ENCODE measurements around the gene ABL1. TPM values are rescaled to one million over a fixed set of nuclear protein-coding genes. Genes with fewer than 3 reads are reported as not detected.

The ABL1 gene
- total and polyA plus RNA-seq, 4 donors, result 12.8 to 98.7 (median 65.1) TPM

- 37 to 48% methylated on average over 9 of the region's 9 CpGs for WGBS, 2 donors
- Histone ChIP-seq H3K9me3 (ENCODE audit: control insufficient read depth, low read length) (no peaks in the 10 kb centered on the region), H3K4me3 (ENCODE audit: low read length in 2 of 2) (no peak overlapping the region), H3K4me1 (ENCODE audit: control insufficient read depth in 1 of 2, insufficient read depth in 2 of 2, low read length in 2 of 2) (no peaks in the 10 kb centered on the region), H3K27ac (ENCODE audit: low read depth in 1 of 2, low read length in 2 of 2) (no peak overlapping the region), H3K36me3 (ENCODE audit: control insufficient read depth in 1 of 2, insufficient read depth in 2 of 2, low read length in 1 of 2) (no peaks in the 10 kb centered on the region), H3K27me3 (ENCODE audit: control insufficient read depth in 1 of 2, insufficient read depth in 2 of 2, low read length in 1 of 2) (no peaks in the 10 kb centered on the region)
- intact Hi-C loops (cut with DNase I), result no loop called here
- ATAC-seq (ENCODE audit: low FRiP score), result no peak
- no peak for DNase-seq
Measured at GRCh38 chr9:130918101-130918825, 83.2 kb downstream of the ABL1 start.

- no peaks in the 10 kb centered on the region for H3K9me3 ChIP-seq (ENCODE audit: control insufficient read depth, low read length)
- ATAC-seq (ENCODE audit: low FRiP score), result no peak
- intact Hi-C loops (cut with DNase I), result no loop called here
- no peak overlapping the region for H3K27ac ChIP-seq (ENCODE audit: low read depth in 1 of 2, low read length in 2 of 2)
- DNase-seq, result no peak
- no peaks in the 10 kb centered on the region for H3K36me3 ChIP-seq (ENCODE audit: control insufficient read depth in 1 of 2, insufficient read depth in 2 of 2, low read length in 1 of 2)
- H3K27me3 ChIP-seq (ENCODE audit: control insufficient read depth in 1 of 2, insufficient read depth in 2 of 2, low read length in 1 of 2), result no peaks in the 10 kb centered on the region
- no peaks in the 10 kb centered on the region for H3K4me1 ChIP-seq (ENCODE audit: control insufficient read depth in 1 of 2, insufficient read depth in 2 of 2, low read length in 2 of 2)
- WGBS, 2 donors, result 30 to 41% methylated on average over 33 of the region's 33 CpGs
- H3K4me3 ChIP-seq (ENCODE audit: low read length in 2 of 2), result no peak overlapping the region
Measured at GRCh38 chr9:130918826-130919558, 83.9 kb downstream of the ABL1 start.

GRCh38 chr9:130919559-130920145 is 84.6 kb downstream of the ABL1 start:
- no peak for ATAC-seq (ENCODE audit: low FRiP score)

GRCh38 chr9:130920233-130920632 is 85.2 kb downstream of the ABL1 start:
- no peaks in the 10 kb centered on the region for H3K9me3 ChIP-seq (ENCODE audit: control insufficient read depth, low read length)
- no peak overlapping the region for H3K27ac ChIP-seq (ENCODE audit: low read depth in 1 of 2, low read length in 2 of 2)
- intact Hi-C loops (cut with DNase I), result no loop called here
- 95 to 96% methylated on average over 8 of the region's 8 CpGs for WGBS, 2 donors
- DNase-seq (no peak), ATAC-seq (ENCODE audit: low FRiP score) (no peak)
- no peaks in the 10 kb centered on the region for H3K27me3 ChIP-seq (ENCODE audit: control insufficient read depth in 1 of 2, insufficient read depth in 2 of 2, low read length in 1 of 2)
- H3K36me3 ChIP-seq (ENCODE audit: control insufficient read depth in 1 of 2, insufficient read depth in 2 of 2, low read length in 1 of 2), result no peaks in the 10 kb centered on the region
- H3K4me1 ChIP-seq (ENCODE audit: control insufficient read depth in 1 of 2, insufficient read depth in 2 of 2, low read length in 2 of 2), result no peaks in the 10 kb centered on the region
- H3K4me3 ChIP-seq (ENCODE audit: low read length in 2 of 2), result no peak overlapping the region

More at GRCh38 chr9:130919559-130920145, 84.6 kb downstream of the ABL1 start:
- no peaks in the 10 kb centered on the region for H3K36me3 ChIP-seq (ENCODE audit: control insufficient read depth in 1 of 2, insufficient read depth in 2 of 2, low read length in 1 of 2)
- no peak overlapping the region for H3K27ac ChIP-seq (ENCODE audit: low read depth in 1 of 2, low read length in 2 of 2)
- no peak overlapping the region for H3K4me3 ChIP-seq (ENCODE audit: low read length in 2 of 2)
- WGBS, 2 donors, result 82 to 84% methylated on average over 14 of the region's 14 CpGs
- H3K4me1 ChIP-seq (ENCODE audit: control insufficient read depth in 1 of 2, insufficient read depth in 2 of 2, low read length in 2 of 2), result no peaks in the 10 kb centered on the region
- no peak for DNase-seq
- H3K27me3 ChIP-seq (ENCODE audit: control insufficient read depth in 1 of 2, insufficient read depth in 2 of 2, low read length in 1 of 2), result no peaks in the 10 kb centered on the region
- no peaks in the 10 kb centered on the region for H3K9me3 ChIP-seq (ENCODE audit: control insufficient read depth, low read length)
- intact Hi-C loops (cut with DNase I), result no loop called here

GRCh38 chr9:130920762-130921299 is 85.8 kb downstream of the ABL1 start:
- ATAC-seq (ENCODE audit: low FRiP score) (no peak), DNase-seq (no peak)
- H3K4me1 ChIP-seq (ENCODE audit: control insufficient read depth in 1 of 2, insufficient read depth in 2 of 2, low read length in 2 of 2), result no peaks in the 10 kb centered on the region
- no peaks in the 10 kb centered on the region for H3K27me3 ChIP-seq (ENCODE audit: control insufficient read depth in 1 of 2, insufficient read depth in 2 of 2, low read length in 1 of 2)
- no peaks in the 10 kb centered on the region for H3K36me3 ChIP-seq (ENCODE audit: control insufficient read depth in 1 of 2, insufficient read depth in 2 of 2, low read length in 1 of 2)
- intact Hi-C loops (cut with DNase I), result no loop called here
- no peak overlapping the region for H3K4me3 ChIP-seq (ENCODE audit: low read length in 2 of 2)
- H3K27ac ChIP-seq (ENCODE audit: low read depth in 1 of 2, low read length in 2 of 2), result no peak overlapping the region
- WGBS, 2 donors, result 84 to 87% methylated on average over 14 of the region's 14 CpGs
- H3K9me3 ChIP-seq (ENCODE audit: control insufficient read depth, low read length), result no peaks in the 10 kb centered on the region

GRCh38 chr9:130921300-130921988 is 86.4 kb downstream of the ABL1 start:
- Histone ChIP-seq H3K4me3 (ENCODE audit: low read length in 2 of 2) (no peak overlapping the region), H3K27me3 (ENCODE audit: control insufficient read depth in 1 of 2, insufficient read depth in 2 of 2, low read length in 1 of 2) (no peaks in the 10 kb centered on the region), H3K36me3 (ENCODE audit: control insufficient read depth in 1 of 2, insufficient read depth in 2 of 2, low read length in 1 of 2) (no peaks in the 10 kb centered on the region), H3K27ac (ENCODE audit: low read depth in 1 of 2, low read length in 2 of 2) (no peak overlapping the region), H3K9me3 (ENCODE audit: control insufficient read depth, low read length) (no peaks in the 10 kb centered on the region), H3K4me1 (ENCODE audit: control insufficient read depth in 1 of 2, insufficient read depth in 2 of 2, low read length in 2 of 2) (no peaks in the 10 kb centered on the region)
- intact Hi-C loops (cut with DNase I), result no loop called here
- DNase-seq (no peak), ATAC-seq (ENCODE audit: low FRiP score) (no peak)
- 69 to 79% methylated on average over 29 of the region's 29 CpGs for WGBS, 2 donors

GRCh38 chr9:130921989-130922892 is 87.2 kb downstream of the ABL1 start:
- H3K27ac ChIP-seq (ENCODE audit: low read depth in 1 of 2, low read length in 2 of 2), result no peak overlapping the region
- no peak for DNase-seq
- 87 to 88% methylated on average over 31 of the region's 31 CpGs for WGBS, 2 donors
- H3K4me1 ChIP-seq (ENCODE audit: control insufficient read depth in 1 of 2, insufficient read depth in 2 of 2, low read length in 2 of 2), result no peaks in the 10 kb centered on the region
- no peak overlapping the region for H3K4me3 ChIP-seq (ENCODE audit: low read length in 2 of 2)
- H3K9me3 ChIP-seq (ENCODE audit: control insufficient read depth, low read length), result no peaks in the 10 kb centered on the region
- intact Hi-C loops (cut with DNase I), result no loop called here
- no peak for ATAC-seq (ENCODE audit: low FRiP score)
- H3K27me3 ChIP-seq (ENCODE audit: control insufficient read depth in 1 of 2, insufficient read depth in 2 of 2, low read length in 1 of 2), result no peaks in the 10 kb centered on the region
- H3K36me3 ChIP-seq (ENCODE audit: control insufficient read depth in 1 of 2, insufficient read depth in 2 of 2, low read length in 1 of 2), result no peaks in the 10 kb centered on the region

All from aorta (tissue), 5 donors.